Measurements from ENCODE around the gene BARHL1.

The BARHL1 gene

GRCh38 chr9:132591751-132592314 is 9.4 kb downstream of the BARHL1 start:
- no peaks in the 10 kb centered on the region for H3K79me2 ChIP-seq (ENCODE audit: insufficient read depth, low read length)

GRCh38 chr9:132592451-132592850 is 10.0 kb downstream of the BARHL1 start:
- H3K79me2 ChIP-seq (ENCODE audit: insufficient read depth, low read length), result no peaks in the 10 kb centered on the region
- no peaks in the 10 kb centered on the region for H3K9me3 ChIP-seq (ENCODE audit: low read length)
- no peaks in the 10 kb centered on the region for H3F3A ChIP-seq (ENCODE audit: insufficient read depth, low read length)
- peaks cover 40% of the 10 kb centered on the region for H3K36me3 ChIP-seq (ENCODE audit: insufficient read depth, low read length)
- no peaks in the 10 kb centered on the region for H3K27me3 ChIP-seq (ENCODE audit: insufficient read depth, low read length)
- no peaks in the 10 kb centered on the region for H3K4me1 ChIP-seq (ENCODE audit: insufficient read depth, low read length, severe bottlenecking)
- no peak overlapping the region for H2AFZ ChIP-seq (ENCODE audit: low read length)
- H3K4me2 ChIP-seq (ENCODE audit: low read length), result no peak overlapping the region
- H3K27ac ChIP-seq (ENCODE audit: low read depth, low read length, poor library complexity, severe bottlenecking), result no peak overlapping the region
- H3K9me2 ChIP-seq (ENCODE audit: low read depth, low read length), result no peaks in the 10 kb centered on the region
- no peaks in the 10 kb centered on the region for H4K20me1 ChIP-seq (ENCODE audit: insufficient read depth, low read length)
- TF ChIP-seq CTCF (IDR thresholded peaks at IDR 0.05; ENCODE audit: low read length), result no peak
- TF ChIP-seq EZH2 (IDR thresholded peaks at IDR 0.05; ENCODE audit: borderline replicate concordance, low read length), result no peak
- H3K4me3 ChIP-seq (ENCODE audit: low read depth, low read length, poor library complexity, severe bottlenecking), result no peak overlapping the region
- no peak overlapping the region for H3K9ac ChIP-seq (ENCODE audit: low read length)

More at GRCh38 chr9:132591751-132592314, 9.4 kb downstream of the BARHL1 start:
- H3K27ac ChIP-seq (ENCODE audit: low read depth, low read length, poor library complexity, severe bottlenecking), result no peak overlapping the region
- no peak overlapping the region for H2AFZ ChIP-seq (ENCODE audit: low read length)
- H3K9me2 ChIP-seq (ENCODE audit: low read depth, low read length), result no peaks in the 10 kb centered on the region
- H3K4me2 ChIP-seq (ENCODE audit: low read length), result no peak overlapping the region
- no peaks in the 10 kb centered on the region for H3F3A ChIP-seq (ENCODE audit: insufficient read depth, low read length)
- H3K36me3 ChIP-seq (ENCODE audit: insufficient read depth, low read length), result peaks cover 34% of the 10 kb centered on the region
- TF ChIP-seq CTCF (IDR thresholded peaks at IDR 0.05; ENCODE audit: low read length), result no peak
- no peak for TF ChIP-seq EZH2 (IDR thresholded peaks at IDR 0.05; ENCODE audit: borderline replicate concordance, low read length)
- H3K9ac ChIP-seq (ENCODE audit: low read length), result no peak overlapping the region
- no peaks in the 10 kb centered on the region for H3K9me3 ChIP-seq (ENCODE audit: low read length)
- no peak overlapping the region for H3K4me3 ChIP-seq (ENCODE audit: low read depth, low read length, poor library complexity, severe bottlenecking)
- no peaks in the 10 kb centered on the region for H3K27me3 ChIP-seq (ENCODE audit: insufficient read depth, low read length)
- H4K20me1 ChIP-seq (ENCODE audit: insufficient read depth, low read length), result no peaks in the 10 kb centered on the region
- no peaks in the 10 kb centered on the region for H3K4me1 ChIP-seq (ENCODE audit: insufficient read depth, low read length, severe bottlenecking)

GRCh38 chr9:132594412-132594811 is 12.0 kb downstream of the BARHL1 start:
- H2AFZ ChIP-seq (ENCODE audit: low read length), result no peak overlapping the region
- H3F3A ChIP-seq (ENCODE audit: insufficient read depth, low read length), result no peaks in the 10 kb centered on the region
- no peaks in the 10 kb centered on the region for H3K4me1 ChIP-seq (ENCODE audit: insufficient read depth, low read length, severe bottlenecking)
- no peak overlapping the region for H3K9ac ChIP-seq (ENCODE audit: low read length)
- no peaks in the 10 kb centered on the region for H3K9me3 ChIP-seq (ENCODE audit: low read length)
- H3K79me2 ChIP-seq (ENCODE audit: insufficient read depth, low read length), result no peaks in the 10 kb centered on the region
- H4K20me1 ChIP-seq (ENCODE audit: insufficient read depth, low read length), result no peaks in the 10 kb centered on the region
- no peak overlapping the region for H3K4me3 ChIP-seq (ENCODE audit: low read depth, low read length, poor library complexity, severe bottlenecking)
- H3K9me2 ChIP-seq (ENCODE audit: low read depth, low read length), result no peaks in the 10 kb centered on the region
- H3K36me3 ChIP-seq (ENCODE audit: insufficient read depth, low read length), result peaks cover 52% of the 10 kb centered on the region
- H3K27me3 ChIP-seq (ENCODE audit: insufficient read depth, low read length), result no peaks in the 10 kb centered on the region
- no peak overlapping the region for H3K27ac ChIP-seq (ENCODE audit: low read depth, low read length, poor library complexity, severe bottlenecking)
- no peak for TF ChIP-seq CTCF (IDR thresholded peaks at IDR 0.05; ENCODE audit: low read length)
- TF ChIP-seq EZH2 (IDR thresholded peaks at IDR 0.05; ENCODE audit: borderline replicate concordance, low read length), result no peak
- H3K4me2 ChIP-seq (ENCODE audit: low read length), result no peak overlapping the region
